ENCODE results near the gene CPEB1.
"Not testable (repeated sequence)": the region's sequence is repeated elsewhere in the genome, so short reads cannot be mapped to it uniquely, and the experiment has no call there.

The CPEB1 gene

DNA sequence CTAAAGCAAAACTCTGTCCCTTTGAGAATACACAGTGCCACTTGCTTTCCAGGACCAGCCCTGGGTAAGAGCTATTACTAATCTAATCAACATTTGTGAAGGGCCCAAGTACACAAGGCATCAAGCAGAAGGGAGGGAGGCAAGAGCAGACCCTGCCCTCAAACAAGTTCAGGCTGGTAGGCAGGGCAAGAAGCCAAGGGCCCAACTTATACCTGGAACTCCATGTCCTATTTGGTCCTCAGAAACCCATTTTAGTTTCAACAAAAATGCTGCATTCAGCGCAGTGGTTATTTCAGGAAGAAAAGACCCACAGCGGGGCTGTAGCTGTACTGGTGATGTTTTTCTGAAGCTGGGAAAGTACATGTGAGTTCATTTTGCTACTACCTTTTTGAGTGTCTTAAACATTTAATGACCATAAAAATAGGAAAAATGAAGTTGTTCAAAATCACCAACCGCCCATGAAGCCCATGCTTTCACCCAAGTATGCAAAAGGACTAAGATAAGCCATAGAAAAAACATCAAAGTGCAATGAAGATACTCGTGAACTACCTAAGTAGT lies 109.7 kb downstream of the CPEB1 start:
- TF ChIP-seq POLR2A (IDR thresholded peaks at IDR 0.05; ENCODE audit: low read depth, low read length) = no peak
- DNase-seq (ENCODE audit: insufficient read length, low spot score) (no peak), FAIRE-seq (no peak)

- FAIRE-seq = no peak
- TF ChIP-seq POLR2A (IDR thresholded peaks at IDR 0.05; ENCODE audit: low read depth, low read length) = no peak
- DNase-seq (ENCODE audit: insufficient read length, low spot score) = no peak
Measured at GRCh38 chr15:82536409-82537350, 110.5 kb downstream of the CPEB1 start.

- no peak for TF ChIP-seq POLR2A (IDR thresholded peaks at IDR 0.05; ENCODE audit: low read depth, low read length)
- no peak for FAIRE-seq
- DNase-seq (ENCODE audit: insufficient read length, low spot score) = no peak
Measured at GRCh38 chr15:82535566-82536408, 111.4 kb downstream of the CPEB1 start.

DNA sequence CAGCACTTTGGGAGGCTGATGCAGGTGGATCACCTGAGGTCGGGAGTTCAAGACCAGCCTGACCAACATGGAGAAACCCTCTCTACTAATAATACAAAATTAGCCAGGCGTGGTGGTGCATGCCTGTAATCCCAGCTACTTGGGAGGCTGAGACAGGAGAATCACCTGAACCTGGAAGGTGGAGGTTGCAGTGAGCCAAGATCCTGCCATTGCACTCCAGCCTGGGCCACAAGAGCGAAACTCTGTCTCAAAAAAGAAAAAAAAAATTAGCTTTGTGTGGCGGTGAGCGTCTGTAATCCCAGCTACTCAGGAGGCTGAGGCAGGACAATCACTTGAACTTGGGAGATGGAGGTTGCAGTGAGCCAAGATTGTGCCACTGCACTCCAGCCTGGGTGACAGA lies 112.0 kb downstream of the CPEB1 start:
- FAIRE-seq = not testable (repeated sequence)

GRCh38 chr15:82534457-82534861 lies 112.7 kb downstream of the CPEB1 start:
- not testable (repeated sequence) for DNase-seq (ENCODE audit: insufficient read length, low spot score); FAIRE-seq

More for the DNA sequence above, 112.0 kb downstream of the CPEB1 start:
- DNase-seq (ENCODE audit: insufficient read length, low spot score) = not testable (repeated sequence)

DNA sequence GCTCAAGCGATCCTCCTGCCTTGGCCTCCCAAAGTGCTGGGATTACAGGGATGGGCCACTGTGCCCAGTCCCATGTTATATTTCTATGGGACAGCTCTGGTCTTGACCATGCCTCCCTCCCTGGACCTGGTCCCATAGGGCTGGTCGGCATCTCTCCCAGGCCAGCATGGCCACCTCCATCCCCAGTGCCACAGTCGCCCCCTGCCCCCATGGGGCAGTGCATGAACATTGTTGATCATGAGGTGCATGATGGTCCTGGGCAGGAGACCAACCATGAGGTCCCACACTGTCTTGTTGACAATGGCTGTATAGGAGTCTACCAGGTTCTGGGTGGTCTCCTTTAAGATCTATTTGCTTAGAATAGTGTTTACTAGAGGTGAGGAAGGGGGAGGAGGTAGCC lies 113.4 kb downstream of the CPEB1 start:
- no peak for FAIRE-seq
- no peak for TF ChIP-seq POLR2A (IDR thresholded peaks at IDR 0.05; ENCODE audit: low read depth, low read length)
- DNase-seq (ENCODE audit: insufficient read length, low spot score) = no peak

DNA sequence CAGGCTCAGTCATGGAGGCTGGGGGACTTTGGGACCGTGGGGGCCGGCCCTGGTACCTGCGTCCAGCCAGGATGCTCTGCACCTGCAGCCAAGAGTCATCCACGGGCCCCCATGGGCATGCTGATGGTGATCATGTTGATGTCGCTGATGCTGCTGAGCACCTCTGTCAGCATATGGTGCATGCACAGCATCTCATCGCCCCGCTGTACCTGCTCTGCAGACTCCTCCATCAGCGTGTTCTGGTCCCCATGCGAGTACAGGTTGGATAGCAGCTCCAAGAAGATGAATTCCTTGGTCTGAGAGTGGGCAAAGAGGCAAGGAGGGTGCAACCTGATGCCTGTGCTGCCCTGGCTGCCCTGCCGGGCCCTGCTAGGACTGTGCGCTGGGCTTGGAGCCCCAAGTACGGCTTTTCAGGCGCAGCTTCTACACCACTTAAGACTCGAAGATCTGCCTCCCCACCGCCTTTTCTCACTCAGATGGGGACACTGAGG lies 114.1 kb downstream of the CPEB1 start:
- no peak for FAIRE-seq
- no peak for TF ChIP-seq POLR2A (IDR thresholded peaks at IDR 0.05; ENCODE audit: low read depth, low read length)

DNA sequence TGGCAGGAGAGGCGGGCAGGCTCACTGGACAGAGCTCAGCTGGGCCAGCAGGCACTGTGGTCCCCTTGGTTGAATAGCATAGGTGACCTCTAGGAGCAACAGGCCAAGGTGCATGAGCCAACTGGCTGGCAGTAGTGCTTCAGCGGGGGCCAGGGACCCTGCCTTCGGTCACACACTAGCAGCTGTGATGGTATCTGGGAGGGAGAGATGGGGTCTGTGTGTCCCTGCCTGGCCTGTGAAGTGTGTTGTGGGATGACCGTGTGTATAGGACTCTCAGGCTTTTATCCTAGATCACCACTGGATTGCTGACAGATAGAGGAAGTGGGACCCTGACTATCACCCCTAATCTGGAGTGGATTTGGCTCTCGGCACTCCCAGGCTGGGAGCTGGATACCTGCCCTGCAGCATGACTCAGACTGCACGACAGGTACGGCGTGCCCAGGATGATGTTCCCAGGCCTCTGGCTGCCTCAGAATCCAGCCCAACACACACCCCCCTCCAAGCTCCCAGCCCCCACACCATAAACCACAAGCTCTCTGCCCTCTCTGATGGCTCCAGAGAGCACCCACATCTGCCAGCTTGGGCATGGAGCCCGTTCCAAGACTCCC lies 114.7 kb downstream of the CPEB1 start:
- no peak for DNase-seq (ENCODE audit: insufficient read length, low spot score)
- FAIRE-seq = no peak
- TF ChIP-seq POLR2A (IDR thresholded peaks at IDR 0.05; ENCODE audit: low read depth, low read length) = no peak

More for the DNA sequence above, 114.1 kb downstream of the CPEB1 start:
- no peak for DNase-seq (ENCODE audit: insufficient read length, low spot score)

DNA sequence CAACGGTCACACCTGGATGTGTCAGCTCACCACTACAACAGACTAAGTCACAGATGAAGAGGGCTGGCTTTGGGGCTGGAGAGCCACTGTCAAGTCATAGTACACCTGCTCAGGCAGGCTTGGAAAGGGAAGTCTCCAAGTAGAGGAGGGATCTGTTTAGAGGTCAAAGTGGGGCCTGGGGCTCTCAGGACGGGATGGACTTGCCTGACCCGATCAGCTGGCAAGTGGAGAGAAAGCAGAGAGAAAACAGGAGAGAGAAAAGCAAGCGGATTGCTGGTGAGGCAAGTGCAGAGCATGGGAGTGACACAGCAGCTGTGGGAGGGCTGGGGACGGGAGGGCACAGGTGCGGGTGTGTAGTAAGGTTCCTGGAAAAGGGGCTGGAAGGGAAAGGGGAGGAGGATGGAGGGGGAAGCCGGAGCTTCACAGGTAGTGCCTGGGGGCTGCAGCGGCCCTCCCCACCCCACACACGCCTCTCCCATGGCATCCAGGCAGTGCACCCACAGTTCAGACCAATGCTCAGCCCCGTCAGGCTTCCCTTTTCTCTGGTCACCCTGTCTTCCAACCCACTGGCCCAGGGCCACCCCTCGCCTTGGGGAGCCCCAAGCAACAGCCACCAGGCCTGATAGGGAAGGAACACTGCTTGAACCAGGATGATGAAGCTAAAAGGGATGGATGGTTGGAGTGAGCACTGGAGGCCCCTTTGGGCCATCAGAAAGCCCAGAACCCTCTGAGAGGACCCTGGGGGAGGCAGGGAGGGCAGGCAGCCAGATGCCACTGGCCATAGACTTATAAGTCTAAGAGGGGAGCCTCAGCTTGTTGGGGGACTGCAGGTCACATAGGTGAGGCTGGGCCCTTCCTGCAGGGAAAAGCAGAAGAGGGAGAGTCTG lies 115.4 kb downstream of the CPEB1 start:
- DNase-seq (ENCODE audit: insufficient read length, low spot score) (no peak), FAIRE-seq (no peak)
- TF ChIP-seq POLR2A (IDR thresholded peaks at IDR 0.05; ENCODE audit: low read depth, low read length) = no peak

GRCh38 chr15:82530606-82531379 lies 116.4 kb downstream of the CPEB1 start:
- FAIRE-seq (no peak), DNase-seq (ENCODE audit: insufficient read length, low spot score) (no peak)

GRCh38 chr15:82530006-82530405 lies 117.2 kb downstream of the CPEB1 start:
- no peak for TF ChIP-seq POLR2A (IDR thresholded peaks at IDR 0.05; ENCODE audit: low read depth, low read length)
- FAIRE-seq = no peak
- DNase-seq (ENCODE audit: insufficient read length, low spot score) = no peak

More at GRCh38 chr15:82530606-82531379, 116.4 kb downstream of the CPEB1 start:
- no peak for TF ChIP-seq POLR2A (IDR thresholded peaks at IDR 0.05; ENCODE audit: low read depth, low read length)

- DNase-seq (ENCODE audit: insufficient read length, low spot score); FAIRE-seq: not testable (repeated sequence)
Measured at GRCh38 chr15:82513587-82513986, 133.6 kb downstream of the CPEB1 start.

GRCh38 chr15:82507693-82508092 lies 139.5 kb downstream of the CPEB1 start:
- DNase-seq (ENCODE audit: insufficient read length, low spot score); FAIRE-seq: not testable (repeated sequence)

- DNase-seq (ENCODE audit: insufficient read length, low spot score); FAIRE-seq: not testable (repeated sequence)
Measured at GRCh38 chr15:82507087-82507486, 140.1 kb downstream of the CPEB1 start.

DNA sequence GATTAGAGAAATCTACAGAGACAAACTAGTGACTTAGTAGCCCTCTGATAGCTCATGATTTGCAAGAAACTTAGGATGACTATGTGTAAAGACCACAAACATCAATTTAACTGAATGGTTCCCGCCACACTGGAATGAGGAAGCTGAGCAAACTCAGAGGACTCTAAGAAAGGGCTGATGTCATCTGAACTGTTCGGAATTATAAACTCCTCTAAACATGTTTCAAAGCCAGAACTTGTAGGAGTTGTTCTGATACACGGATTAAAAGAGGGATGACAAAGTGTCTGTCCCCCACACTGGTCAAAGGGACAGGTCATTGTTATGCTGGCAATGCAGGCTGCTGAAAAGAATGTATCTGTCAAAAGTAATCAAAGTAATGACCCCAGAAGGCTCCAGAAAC lies 141.3 kb downstream of the CPEB1 start:
- DNase-seq (ENCODE audit: insufficient read length, low spot score); FAIRE-seq: not testable (repeated sequence)

DNA sequence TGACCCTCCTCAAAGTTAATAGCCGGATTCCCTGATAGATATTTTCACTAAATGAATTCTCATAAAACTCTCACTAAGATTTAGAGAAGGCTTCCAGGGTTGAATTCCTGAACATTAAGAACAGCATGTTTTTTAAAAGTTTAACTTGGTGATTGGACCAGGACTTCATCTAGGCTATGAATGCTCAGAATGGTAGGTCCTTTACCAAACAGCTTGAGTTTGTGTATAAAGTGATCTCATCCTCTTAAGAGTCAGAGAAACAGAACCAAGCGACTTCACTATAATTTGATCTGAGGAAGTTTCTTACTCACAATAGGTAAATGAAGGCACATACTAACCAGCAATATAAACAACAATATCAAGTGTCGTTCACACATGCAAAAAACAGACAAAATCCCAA lies 143.1 kb downstream of the CPEB1 start:
- not testable (repeated sequence) for FAIRE-seq

GRCh38 chr15:82502700-82503339 lies 144.3 kb downstream of the CPEB1 start:
- FAIRE-seq; DNase-seq (ENCODE audit: insufficient read length, low spot score): not testable (repeated sequence)

More for the DNA sequence above, 143.1 kb downstream of the CPEB1 start:
- DNase-seq (ENCODE audit: insufficient read length, low spot score) = not testable (repeated sequence)

Data from H54 (cell line).